HUES64 (cell line): ENCODE measurements around the gene MASP1.

Source experiments
- H3K27ac ChIP-seq: 2 replicates; pipeline ENCODE4 v1.7.0; 2013; ENCODE audit warnings: low read depth, low read length, inconsistent platforms
- H3K27me3 ChIP-seq: 2 replicates; pipeline ENCODE4 v1.6.1; 2013; ENCODE audit warnings: mild to moderate bottlenecking, low read length; ENCODE audit not compliant: insufficient read depth
- H3K36me3 ChIP-seq: 2 replicates; pipeline ENCODE4 v1.6.1; 2013; ENCODE audit warnings: mild to moderate bottlenecking, low read length; ENCODE audit not compliant: insufficient read depth
- H3K4me1 ChIP-seq: 2 replicates; pipeline ENCODE4 v1.6.1; 2013; ENCODE audit warnings: mild to moderate bottlenecking, low read length, moderate library complexity; ENCODE audit not compliant: insufficient read depth
- H3K4me3 ChIP-seq: 2 replicates; pipeline ENCODE4 v1.5.1; 2013; ENCODE audit warnings: mild to moderate bottlenecking, low read length, moderate library complexity
- H3K9ac ChIP-seq: 2 replicates; pipeline ENCODE4 v1.6.1; 2013; ENCODE audit warnings: mild to moderate bottlenecking, low read depth, low read length
- H3K9me3 ChIP-seq: 2 replicates; pipeline ENCODE4 v1.6.1; 2013; ENCODE audit warnings: low read depth, low read length; ENCODE audit not compliant: insufficient read depth
- WGBS: fragments of 150-250, 120-280 bp; methylation state at CpG from one replicate; pipeline ENCODE4 v1.1.7; 2013; ENCODE audit warnings: missing lambda C conversion rate; 5-methylcytosine and 5-hydroxymethylcytosine counted together

MASP1 gene

GRCh38 chr3:187318819-187319616, 27.5 kb upstream of the MASP1 start:
- H3K4me3 ChIP-seq = no peak overlapping the region
- no peak overlapping the region for H3K9ac ChIP-seq
- no peaks in the 10 kb centered on the region for H3K36me3 ChIP-seq
- H3K27me3 ChIP-seq = no peaks in the 10 kb centered on the region
- no peak overlapping the region for H3K27ac ChIP-seq
- peaks cover 7% of the 10 kb centered on the region; the same call in 1 of the 2 replicates for H3K4me1 ChIP-seq
- no peaks in the 10 kb centered on the region for H3K9me3 ChIP-seq
- 38% methylated on average over 12 of the region's 13 CpGs for WGBS

GRCh38 chr3:187315872-187316271, 24.3 kb upstream of the MASP1 start:
- Histone ChIP-seq H3K4me3 (no peak overlapping the region), H3K27ac (no peak overlapping the region), H3K9ac (no peak overlapping the region), H3K36me3 (no peaks in the 10 kb centered on the region), H3K4me1 (peaks cover 7% of the 10 kb centered on the region; the same call in 1 of the 2 replicates), H3K9me3 (no peaks in the 10 kb centered on the region), H3K27me3 (no peaks in the 10 kb centered on the region)
- 87% methylated on average over 5 of the region's 5 CpGs for WGBS

GRCh38 chr3:187314176-187314575, 22.6 kb upstream of the MASP1 start:
- WGBS = 90% methylated on average over 5 of the region's 5 CpGs
- H3K9me3 ChIP-seq = 0 out of 2 replicates have a peak, but pooled peaks cover 2% of the 10 kb centered on the region
- H3K4me1 ChIP-seq = peaks cover 3% of the 10 kb centered on the region; the same call in 1 of the 2 replicates
- H3K27ac ChIP-seq = no peak overlapping the region
- H3K9ac ChIP-seq = no peak overlapping the region
- H3K27me3 ChIP-seq = no peaks in the 10 kb centered on the region
- H3K36me3 ChIP-seq = no peaks in the 10 kb centered on the region
- no peak overlapping the region for H3K4me3 ChIP-seq

- Histone ChIP-seq H3K4me1 (no peaks in the 10 kb centered on the region), H3K9me3 (0 out of 2 replicates have a peak, but pooled peaks cover 2% of the 10 kb centered on the region), H3K9ac (no peak overlapping the region), H3K36me3 (no peaks in the 10 kb centered on the region), H3K4me3 (no peak overlapping the region), H3K27ac (no peak overlapping the region), H3K27me3 (no peaks in the 10 kb centered on the region)
- WGBS = 93% methylated on average over 2 of the region's 2 CpGs
Observed at GRCh38 chr3:187310954-187311470, 19.5 kb upstream of the MASP1 start.

GRCh38 chr3:187310226-187310625, 18.7 kb upstream of the MASP1 start:
- Histone ChIP-seq H3K27ac (no peak overlapping the region), H3K9ac (no peak overlapping the region)

GRCh38 chr3:187305881-187306280, 14.3 kb upstream of the MASP1 start:
- 78% methylated on average over 7 of the region's 7 CpGs for WGBS
- no peak overlapping the region for H3K4me3 ChIP-seq
- no peaks in the 10 kb centered on the region for H3K4me1 ChIP-seq
- H3K27ac ChIP-seq = no peak overlapping the region
- 0 out of 2 replicates have a peak, but pooled peaks cover 2% of the 10 kb centered on the region for H3K9me3 ChIP-seq
- H3K27me3 ChIP-seq = no peaks in the 10 kb centered on the region
- H3K36me3 ChIP-seq = no peaks in the 10 kb centered on the region
- H3K9ac ChIP-seq = no peak overlapping the region

More at GRCh38 chr3:187310226-187310625, 18.7 kb upstream of the MASP1 start:
- Histone ChIP-seq H3K4me1 (no peaks in the 10 kb centered on the region), H3K9me3 (0 out of 2 replicates have a peak, but pooled peaks cover 2% of the 10 kb centered on the region), H3K36me3 (no peaks in the 10 kb centered on the region), H3K4me3 (no peak overlapping the region), H3K27me3 (no peaks in the 10 kb centered on the region)

GRCh38 chr3:187299611-187300010, 8.1 kb upstream of the MASP1 start:
- Histone ChIP-seq H3K27ac (no peak overlapping the region), H3K9ac (no peak overlapping the region), H3K27me3 (no peaks in the 10 kb centered on the region), H3K9me3 (no peaks in the 10 kb centered on the region), H3K36me3 (no peaks in the 10 kb centered on the region), H3K4me1 (peaks cover 7% of the 10 kb centered on the region), H3K4me3 (no peak overlapping the region)
- WGBS = 94% methylated on average over 4 of the region's 4 CpGs

- Histone ChIP-seq H3K9ac (no peak overlapping the region), H3K27ac (no peak overlapping the region), H3K36me3 (no peaks in the 10 kb centered on the region), H3K9me3 (no peaks in the 10 kb centered on the region), H3K4me1 (peaks cover 18% of the 10 kb centered on the region), H3K27me3 (no peaks in the 10 kb centered on the region), H3K4me3 (no peak overlapping the region)
- WGBS = 100% methylated on average over 2 of the region's 2 CpGs
Observed at GRCh38 chr3:187296911-187297310, 5.4 kb upstream of the MASP1 start.

- 0 out of 2 replicates have a peak, but pooled peaks cover 2% of the 10 kb centered on the region for H3K27me3 ChIP-seq
- no peaks in the 10 kb centered on the region for H3K9me3 ChIP-seq
- H3K27ac ChIP-seq = no peak overlapping the region
- no peak overlapping the region for H3K4me3 ChIP-seq
- H3K36me3 ChIP-seq = no peaks in the 10 kb centered on the region
- H3K4me1 ChIP-seq = peaks cover 22% of the 10 kb centered on the region
- 83% methylated on average over 3 of the region's 3 CpGs for WGBS
- no peak overlapping the region for H3K9ac ChIP-seq
Observed at GRCh38 chr3:187296058-187296457, 4.5 kb upstream of the MASP1 start.

GRCh38 chr3:187295316-187296034, 3.9 kb upstream of the MASP1 start:
- Histone ChIP-seq H3K4me3 (no peak overlapping the region), H3K9ac (no peak overlapping the region), H3K27ac (no peak overlapping the region), H3K36me3 (no peaks in the 10 kb centered on the region), H3K9me3 (no peaks in the 10 kb centered on the region), H3K4me1 (peaks cover 27% of the 10 kb centered on the region), H3K27me3 (peaks cover 8% of the 10 kb centered on the region; the same call in 1 of the 2 replicates)
- WGBS = 67% methylated on average over 6 of the region's 6 CpGs
